ENCODE data around the gene SPSB2. TPM values are rescaled to one million over a fixed set of nuclear protein-coding genes. Genes with fewer than 3 reads are reported as not detected.
"Not testable (repeated sequence)": the region's sequence is repeated elsewhere in the genome, so short reads cannot be mapped to it uniquely, and the experiment has no call there.

The SPSB2 gene
- total RNA-seq, 1 experiment from 2014 or later: 8.1 TPM

DNA sequence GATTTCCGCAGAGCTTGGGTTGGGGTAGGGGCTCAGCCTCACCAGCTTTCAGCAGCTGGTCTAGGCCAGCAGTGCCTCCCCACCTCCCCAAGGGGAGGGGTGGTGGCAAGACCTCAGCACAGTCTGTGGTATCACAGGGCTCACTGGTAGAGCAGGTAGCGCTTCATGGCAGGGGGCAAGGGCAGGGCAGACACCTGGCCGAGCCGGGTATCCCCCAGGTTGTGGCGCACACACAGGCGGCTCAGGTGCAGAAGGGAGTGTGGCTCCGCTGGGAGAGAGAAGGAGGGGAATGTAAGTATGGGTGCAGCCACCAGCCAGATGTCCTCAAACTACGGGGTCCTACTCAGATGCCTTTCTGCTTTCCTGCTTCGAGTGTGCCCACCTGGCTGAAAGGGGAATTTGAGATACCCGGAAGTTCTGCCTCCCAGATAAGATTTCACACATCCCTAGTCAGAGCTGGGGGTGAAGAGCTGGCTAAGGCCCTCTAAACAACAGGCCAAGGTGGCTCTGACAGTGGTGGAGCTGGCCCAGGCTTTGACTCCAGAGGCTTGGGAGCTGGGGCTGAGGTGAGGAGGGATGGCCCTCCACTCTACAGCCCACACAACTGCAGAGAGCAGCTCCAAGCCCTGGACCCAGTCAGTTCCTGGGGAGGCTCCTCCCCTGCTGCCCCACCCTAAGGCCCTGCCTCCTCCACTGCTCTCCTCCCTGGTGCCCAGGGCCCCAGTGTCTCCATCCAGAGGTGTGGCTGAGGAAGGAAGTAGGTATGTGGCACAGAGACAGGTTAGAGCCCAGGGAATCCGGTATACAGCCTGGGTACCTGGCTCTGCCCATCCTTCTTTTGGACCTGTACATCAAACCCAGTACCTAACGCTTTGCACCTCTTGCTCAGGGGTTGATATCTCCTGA, 1.8 kb downstream of the SPSB2 start:
- H3K27me3 ChIP-seq (replicated peaks; ENCODE audit: insufficient read depth, low read depth, low read length, poor library complexity): no peaks in the 10 kb centered on the region
- ChIA-PET POLR2A (ENCODE audit: low non-redundant PET) (interaction anchor here (0.6 to 0.7 kb wide), 3 partner anchors 65 to 72 kb away, joined by 3 to 4 read pairs (median 4); partner anchors contain the start of genes C12orf57 and RNU7-1), CTCF (interaction anchor here (1.1 to 2.3 kb wide), 3 partner anchors 11 to 20 kb away, joined by 4 to 13 read pairs (median 10); partner anchors contain the start of genes CDCA3 and USP5)
- peak overlapping the region; percentile 75 for H3K4me3 ChIP-seq (ENCODE audit: low read depth, low read length, poor library complexity, severe bottlenecking)
- no peaks in the 10 kb centered on the region for H3K9me3 ChIP-seq (ENCODE audit: low read depth, low read length, poor library complexity, severe bottlenecking)
- BruUV-seq (replicated peaks): no TSS peak
- peak overlapping the region; percentile 74 for H3K27ac ChIP-seq (ENCODE audit: low read depth, low read length, poor library complexity, severe bottlenecking)
- H3K36me3 ChIP-seq (ENCODE audit: insufficient read depth, low read length, poor library complexity, severe bottlenecking): peaks cover 34% of the 10 kb centered on the region
- intact Hi-C loops (cut with micrococcal nuclease; ENCODE audit: unreplicated experiment): loop anchor here (5.0 kb wide), 2 partner anchors 66 to 241 kb away; no protein-coding TSS in a partner anchor
- peak; percentile 38 for DNase-seq (ENCODE audit: low spot score)
- H3K4me1 ChIP-seq (ENCODE audit: insufficient read depth, low read length, poor library complexity, severe bottlenecking): peaks cover 31% of the 10 kb centered on the region
- TF ChIP-seq, protein P1, sequence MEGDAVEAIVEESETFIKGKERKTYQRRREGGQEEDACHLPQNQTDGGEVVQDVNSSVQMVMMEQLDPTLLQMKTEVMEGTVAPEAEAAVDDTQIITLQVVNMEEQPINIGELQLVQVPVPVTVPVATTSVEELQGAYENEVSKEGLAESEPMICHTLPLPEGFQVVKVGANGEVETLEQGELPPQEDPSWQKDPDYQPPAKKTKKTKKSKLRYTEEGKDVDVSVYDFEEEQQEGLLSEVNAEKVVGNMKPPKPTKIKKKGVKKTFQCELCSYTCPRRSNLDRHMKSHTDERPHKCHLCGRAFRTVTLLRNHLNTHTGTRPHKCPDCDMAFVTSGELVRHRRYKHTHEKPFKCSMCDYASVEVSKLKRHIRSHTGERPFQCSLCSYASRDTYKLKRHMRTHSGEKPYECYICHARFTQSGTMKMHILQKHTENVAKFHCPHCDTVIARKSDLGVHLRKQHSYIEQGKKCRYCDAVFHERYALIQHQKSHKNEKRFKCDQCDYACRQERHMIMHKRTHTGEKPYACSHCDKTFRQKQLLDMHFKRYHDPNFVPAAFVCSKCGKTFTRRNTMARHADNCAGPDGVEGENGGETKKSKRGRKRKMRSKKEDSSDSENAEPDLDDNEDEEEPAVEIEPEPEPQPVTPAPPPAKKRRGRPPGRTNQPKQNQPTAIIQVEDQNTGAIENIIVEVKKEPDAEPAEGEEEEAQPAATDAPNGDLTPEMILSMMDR (conservative IDR thresholded peaks at IDR 0.05; ENCODE audit: low read depth, low read length): no peak
- TF ChIP-seq EZH2 (IDR thresholded peaks at IDR 0.05; ENCODE audit: borderline replicate concordance, low read depth, low read length, poor library complexity, severe bottlenecking): no peak

DNA sequence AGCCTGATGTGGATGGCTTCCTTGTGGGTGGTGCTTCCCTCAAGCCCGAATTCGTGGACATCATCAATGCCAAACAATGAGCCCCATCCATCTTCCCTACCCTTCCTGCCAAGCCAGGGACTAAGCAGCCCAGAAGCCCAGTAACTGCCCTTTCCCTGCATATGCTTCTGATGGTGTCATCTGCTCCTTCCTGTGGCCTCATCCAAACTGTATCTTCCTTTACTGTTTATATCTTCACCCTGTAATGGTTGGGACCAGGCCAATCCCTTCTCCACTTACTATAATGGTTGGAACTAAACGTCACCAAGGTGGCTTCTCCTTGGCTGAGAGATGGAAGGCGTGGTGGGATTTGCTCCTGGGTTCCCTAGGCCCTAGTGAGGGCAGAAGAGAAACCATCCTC, 2.8 kb downstream of the SPSB2 start:
- BruUV-seq (replicated peaks): TSS peak; percentile 75
- H3K4me3 ChIP-seq (ENCODE audit: low read depth, low read length, poor library complexity, severe bottlenecking); H3K9me3 ChIP-seq (ENCODE audit: low read depth, low read length, poor library complexity, severe bottlenecking); DNase-seq (ENCODE audit: low spot score); H3K27ac ChIP-seq (ENCODE audit: low read depth, low read length, poor library complexity, severe bottlenecking); H3K27me3 ChIP-seq (replicated peaks; ENCODE audit: insufficient read depth, low read depth, low read length, poor library complexity): not testable (repeated sequence)
- CTCF ChIA-PET: interaction anchor here (1.3 kb wide), 1 partner anchor 18 kb away, joined by 6 read pairs; the partner anchor contains the start of gene USP5
- POLR2A ChIA-PET (ENCODE audit: low non-redundant PET): interaction anchor here (0.6 to 0.7 kb wide), 2 partner anchors 66 to 67 kb away, joined by 4 read pairs; no protein-coding TSS in a partner anchor
- intact Hi-C loops (cut with micrococcal nuclease; ENCODE audit: unreplicated experiment): loop anchor here (5.0 kb wide), 2 partner anchors 67 to 242 kb away; no protein-coding TSS in a partner anchor
- peaks cover 39% of the 10 kb centered on the region for H3K36me3 ChIP-seq (ENCODE audit: insufficient read depth, low read length, poor library complexity, severe bottlenecking)
- peaks cover 34% of the 10 kb centered on the region for H3K4me1 ChIP-seq (ENCODE audit: insufficient read depth, low read length, poor library complexity, severe bottlenecking)

DNA sequence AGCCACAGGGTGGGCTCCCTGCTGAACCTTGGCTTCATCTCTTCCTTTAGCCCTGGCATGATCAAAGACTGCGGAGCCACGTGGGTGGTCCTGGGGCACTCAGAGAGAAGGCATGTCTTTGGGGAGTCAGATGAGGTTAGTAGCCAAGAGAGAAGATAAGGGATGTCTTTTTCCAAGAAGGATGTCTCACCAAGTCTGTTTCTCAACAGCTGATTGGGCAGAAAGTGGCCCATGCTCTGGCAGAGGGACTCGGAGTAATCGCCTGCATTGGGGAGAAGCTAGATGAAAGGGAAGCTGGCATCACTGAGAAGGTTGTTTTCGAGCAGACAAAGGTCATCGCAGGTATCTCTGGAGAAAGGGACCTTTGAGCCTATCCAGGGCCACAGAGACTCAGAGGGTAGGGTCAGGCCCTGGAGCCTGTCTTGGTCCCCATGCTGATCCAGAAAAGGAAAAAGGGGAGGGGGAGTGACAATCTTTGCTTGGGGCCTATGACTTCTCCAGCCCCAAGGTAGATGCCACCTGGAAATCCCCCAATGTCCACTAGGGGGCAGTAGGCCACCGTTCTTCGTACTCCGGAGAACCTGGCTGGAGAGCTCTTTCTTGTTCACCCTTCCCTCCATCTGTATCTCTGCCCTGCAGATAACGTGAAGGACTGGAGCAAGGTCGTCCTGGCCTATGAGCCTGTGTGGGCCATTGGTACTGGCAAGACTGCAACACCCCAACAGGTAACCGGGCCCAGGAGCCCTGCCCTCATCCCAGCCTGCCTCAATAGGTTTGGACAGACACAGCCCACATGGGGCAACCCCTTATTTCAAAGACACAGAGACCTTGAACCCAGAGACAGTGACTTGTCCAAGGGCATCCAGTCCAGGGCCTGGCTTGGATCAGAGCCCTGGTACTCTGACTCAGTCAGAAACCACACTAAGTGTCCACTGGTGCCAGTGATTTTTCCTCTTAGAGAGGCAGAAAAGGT, 3.8 kb downstream of the SPSB2 start:
- H3K4me1 ChIP-seq (ENCODE audit: insufficient read depth, low read length, poor library complexity, severe bottlenecking): peaks cover 34% of the 10 kb centered on the region
- H3K27me3 ChIP-seq (replicated peaks; ENCODE audit: insufficient read depth, low read depth, low read length, poor library complexity): no peaks in the 10 kb centered on the region
- peak; percentile 88 for DNase-seq (ENCODE audit: low spot score)
- H3K27ac ChIP-seq (ENCODE audit: low read depth, low read length, poor library complexity, severe bottlenecking): peak overlapping the region; percentile 99
- POLR2A ChIA-PET (ENCODE audit: low non-redundant PET): interaction anchor here (0.6 kb wide), 2 partner anchors 21 to 31 kb away, joined by 3 read pairs; no protein-coding TSS in a partner anchor
- peak overlapping the region; percentile 100 for H3K4me3 ChIP-seq (ENCODE audit: low read depth, low read length, poor library complexity, severe bottlenecking)
- no peaks in the 10 kb centered on the region for H3K9me3 ChIP-seq (ENCODE audit: low read depth, low read length, poor library complexity, severe bottlenecking)
- peaks cover 46% of the 10 kb centered on the region for H3K36me3 ChIP-seq (ENCODE audit: insufficient read depth, low read length, poor library complexity, severe bottlenecking)
- TF ChIP-seq, protein P1 (conservative IDR thresholded peaks at IDR 0.05; ENCODE audit: low read depth, low read length): peak; percentile 81
- no peak for TF ChIP-seq EZH2 (IDR thresholded peaks at IDR 0.05; ENCODE audit: borderline replicate concordance, low read depth, low read length, poor library complexity, severe bottlenecking)
- BruUV-seq (replicated peaks): no TSS peak
- CTCF ChIA-PET: interaction anchor here (0.6 to 1.7 kb wide), 11 partner anchors 17 to 246 kb away, joined by 3 to 11 read pairs (median 4); partner anchors contain the start of genes ENO2 and USP5
- intact Hi-C loops (cut with micrococcal nuclease; ENCODE audit: unreplicated experiment): loop anchor here (5.0 kb wide), 2 partner anchors 68 to 243 kb away; no protein-coding TSS in a partner anchor
